GM19455 (cell line): ENCODE measurements around the gene AFAP1L2.

Experiments used
- ATAC-seq: cut with Tn5 transposase; IDR thresholded peaks from one replicate; pipeline ENCODE4 v1.9.1; 2021; ENCODE audit not compliant: unreplicated experiment

The AFAP1L2 gene

GRCh38 chr10:114392112-114392835 lies 12.0 kb downstream of the AFAP1L2 start:
- no peak for ATAC-seq

GRCh38 chr10:114391599-114391998 lies 12.7 kb downstream of the AFAP1L2 start:
- no peak for ATAC-seq

GRCh38 chr10:114389426-114389825 lies 14.9 kb downstream of the AFAP1L2 start:
- ATAC-seq = no peak

- peak; percentile 62 for ATAC-seq
Observed at GRCh38 chr10:114388275-114388674, 16.0 kb downstream of the AFAP1L2 start.

GRCh38 chr10:114387784-114388183 lies 16.5 kb downstream of the AFAP1L2 start:
- ATAC-seq = no peak

- ATAC-seq = no peak
Observed at GRCh38 chr10:114386452-114386851, 17.9 kb downstream of the AFAP1L2 start.

- no peak for ATAC-seq
Observed at GRCh38 chr10:114385557-114385956, 18.7 kb downstream of the AFAP1L2 start.

- no peak for ATAC-seq
Observed at GRCh38 chr10:114384601-114385000, 19.7 kb downstream of the AFAP1L2 start.

- no peak for ATAC-seq
Observed at GRCh38 chr10:114384181-114384580, 20.1 kb downstream of the AFAP1L2 start.

- ATAC-seq = no peak
Observed at GRCh38 chr10:114380797-114381196, 23.5 kb downstream of the AFAP1L2 start.

GRCh38 chr10:114380060-114380459 lies 24.2 kb downstream of the AFAP1L2 start:
- ATAC-seq = no peak

- no peak for ATAC-seq
Observed at GRCh38 chr10:114379631-114380041, 24.7 kb downstream of the AFAP1L2 start.

- ATAC-seq = no peak
Observed at GRCh38 chr10:114376523-114376922, 27.8 kb downstream of the AFAP1L2 start.

- ATAC-seq = no peak
Observed at GRCh38 chr10:114375047-114375446, 29.3 kb downstream of the AFAP1L2 start.

GRCh38 chr10:114374053-114374791 lies 30.1 kb downstream of the AFAP1L2 start:
- ATAC-seq = no peak

- no peak for ATAC-seq
Observed at GRCh38 chr10:114373631-114374030, 30.7 kb downstream of the AFAP1L2 start.

- ATAC-seq = no peak
Observed at GRCh38 chr10:114372995-114373394, 31.3 kb downstream of the AFAP1L2 start.

GRCh38 chr10:114372179-114372578 lies 32.1 kb downstream of the AFAP1L2 start:
- ATAC-seq = no peak

- no peak for ATAC-seq
Observed at GRCh38 chr10:114370966-114371365, 33.3 kb downstream of the AFAP1L2 start.

- ATAC-seq = no peak
Observed at GRCh38 chr10:114370199-114370598, 34.1 kb downstream of the AFAP1L2 start.

- no peak for ATAC-seq
Observed at GRCh38 chr10:114368057-114368391, 36.3 kb downstream of the AFAP1L2 start.

GRCh38 chr10:114367351-114368056 lies 36.8 kb downstream of the AFAP1L2 start:
- no peak for ATAC-seq
